Measurements from ENCODE around the gene DRD2. TPM values are rescaled to one million over a fixed set of nuclear protein-coding genes. Genes with fewer than 3 reads are reported as not detected.
A peak's percentile ranks its signal among the peaks of the same experiment; 100 is the strongest.
"Not testable (repeated sequence)": the region's sequence is repeated elsewhere in the genome, so short reads cannot be mapped to it uniquely, and the experiment has no call there.

The DRD2 gene
- under 1 TPM; 0.22 to 0.48 (median 0.42) TPM for polyA plus RNA-seq (ENCODE audit: insufficient read length in 3 of 3)

DNA sequence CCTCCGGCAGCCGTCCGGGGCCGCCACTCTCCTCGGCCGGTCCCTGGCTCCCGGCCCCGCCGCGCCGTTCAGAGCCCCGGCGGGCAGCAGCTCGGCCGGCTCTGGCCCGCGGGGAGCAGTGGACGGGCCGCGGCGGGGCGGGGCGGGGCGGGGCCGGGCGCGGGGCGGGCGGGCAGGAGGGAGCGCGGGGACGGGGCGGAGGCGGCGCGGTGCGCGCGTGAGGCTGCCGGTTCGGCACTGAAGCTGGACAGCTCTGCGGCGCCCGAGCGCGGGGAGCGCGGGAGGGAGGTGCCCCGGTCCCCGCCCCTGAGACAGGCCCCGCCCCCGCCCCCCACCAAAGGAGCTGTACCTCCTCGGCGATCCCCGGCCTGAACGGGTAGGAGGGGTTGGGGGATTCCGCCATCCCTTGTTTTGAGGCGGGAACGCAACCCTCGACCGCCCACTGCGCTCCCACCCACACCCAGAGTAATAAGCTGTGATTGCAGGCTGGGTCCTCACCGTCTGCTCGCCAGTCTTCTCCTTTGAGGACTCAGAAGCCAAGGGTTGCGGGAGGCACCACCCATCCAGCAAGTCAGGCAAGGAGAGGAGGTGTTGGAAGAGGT is at the start of gene DRD2:
TSS of gene DRD2 (minus strand) at position 239 of the 602 bp plus-strand sequence. CDS start 50,747 bp downstream, outside the sequence.
- no peak for DNase-seq (ENCODE audit: low read depth in 3 of 3, low spot score in 2 of 3)

DNA sequence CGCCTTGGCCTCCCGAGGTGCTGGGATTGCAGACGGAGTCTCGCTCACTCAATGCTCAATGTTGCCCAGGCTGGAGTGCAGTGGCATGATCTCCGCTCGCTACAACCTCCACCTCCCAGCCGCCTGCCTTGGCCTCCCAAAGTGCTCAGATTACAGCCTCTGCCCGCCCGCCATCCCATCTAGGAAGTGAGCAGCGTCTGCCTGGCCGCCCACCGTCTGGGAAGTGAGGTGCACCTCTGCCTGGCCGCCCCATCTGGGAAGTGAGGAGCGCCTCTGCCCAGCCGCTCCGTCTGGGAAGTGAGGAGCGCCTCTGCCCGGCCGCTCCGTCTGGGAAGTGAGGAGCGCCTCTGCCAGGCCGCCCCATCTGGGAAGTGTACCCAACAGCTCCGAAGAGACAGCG is 48.7 kb upstream of the DRD2 start:
- DNase-seq (ENCODE audit: low read depth in 3 of 3, low spot score in 2 of 3): not testable (repeated sequence)

DNA sequence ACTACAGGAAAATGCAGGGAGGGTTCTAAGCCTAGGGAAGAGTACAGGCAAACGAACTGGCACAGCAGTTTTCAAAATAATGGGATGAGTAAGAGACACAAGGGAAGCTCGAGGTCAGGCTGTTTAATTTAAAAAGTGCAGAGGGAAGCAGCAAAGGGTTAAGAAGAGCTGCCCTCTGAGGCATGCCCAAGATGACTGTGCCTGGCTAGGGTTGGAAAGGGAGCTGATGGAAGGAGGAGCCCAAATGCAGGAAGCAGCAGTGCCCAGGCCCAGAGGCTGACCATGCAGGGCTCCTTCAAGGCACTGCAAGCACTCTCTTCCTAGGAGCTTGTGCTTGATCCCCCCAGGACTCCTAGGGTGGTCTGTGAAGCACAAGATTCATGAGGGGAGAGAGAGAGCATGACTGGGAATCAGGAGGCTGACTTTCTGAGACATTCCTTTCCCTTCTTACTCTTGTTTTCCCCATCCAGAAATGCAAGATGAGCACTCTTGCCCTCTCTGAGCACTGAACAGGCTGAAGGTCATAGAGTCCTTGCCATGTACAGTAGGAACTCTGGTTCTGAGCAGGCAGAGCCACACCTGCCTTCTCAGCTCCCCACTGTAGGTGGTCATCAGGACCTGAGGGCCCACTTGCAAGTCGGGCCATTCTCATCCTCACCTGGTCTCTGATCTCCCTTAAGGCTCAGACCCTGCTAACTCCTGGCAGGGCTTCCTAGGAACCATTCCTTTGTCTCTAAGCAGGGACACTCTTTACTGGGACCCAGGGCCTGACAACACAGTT is 46.7 kb upstream of the DRD2 start:
- DNase-seq (ENCODE audit: low read depth in 3 of 3, low spot score in 2 of 3): no peak

DNA sequence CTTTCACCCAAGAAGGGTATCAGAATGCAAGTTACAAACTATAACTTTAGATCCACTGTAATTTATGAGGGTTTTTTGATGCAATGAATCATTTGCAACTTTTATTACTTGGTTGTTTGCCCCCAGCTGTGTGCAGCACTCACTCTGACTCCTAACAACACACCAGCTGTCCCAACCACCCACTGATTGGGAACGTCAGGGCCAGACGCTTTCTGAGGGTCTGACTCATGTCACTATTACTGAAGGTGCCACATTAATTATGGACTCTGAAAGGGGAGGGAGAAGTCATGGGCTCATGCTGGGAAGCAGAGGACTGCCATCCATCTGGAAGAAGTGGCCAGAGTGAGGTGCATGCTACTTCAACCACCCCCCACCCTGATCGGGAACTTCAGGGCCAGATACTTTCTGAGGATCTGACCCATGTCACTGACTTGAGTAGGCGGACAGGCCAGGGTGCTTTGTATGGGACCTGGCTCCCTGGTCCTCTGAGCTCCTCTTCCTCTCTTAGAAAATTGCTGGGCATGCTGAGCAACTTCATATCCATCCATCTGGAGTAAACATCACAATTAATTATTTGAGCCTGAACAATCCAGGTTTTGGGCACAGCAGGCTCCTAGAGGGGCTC is 44.9 kb upstream of the DRD2 start:
- no peak for DNase-seq (ENCODE audit: low read depth in 3 of 3, low spot score in 2 of 3)

DNA sequence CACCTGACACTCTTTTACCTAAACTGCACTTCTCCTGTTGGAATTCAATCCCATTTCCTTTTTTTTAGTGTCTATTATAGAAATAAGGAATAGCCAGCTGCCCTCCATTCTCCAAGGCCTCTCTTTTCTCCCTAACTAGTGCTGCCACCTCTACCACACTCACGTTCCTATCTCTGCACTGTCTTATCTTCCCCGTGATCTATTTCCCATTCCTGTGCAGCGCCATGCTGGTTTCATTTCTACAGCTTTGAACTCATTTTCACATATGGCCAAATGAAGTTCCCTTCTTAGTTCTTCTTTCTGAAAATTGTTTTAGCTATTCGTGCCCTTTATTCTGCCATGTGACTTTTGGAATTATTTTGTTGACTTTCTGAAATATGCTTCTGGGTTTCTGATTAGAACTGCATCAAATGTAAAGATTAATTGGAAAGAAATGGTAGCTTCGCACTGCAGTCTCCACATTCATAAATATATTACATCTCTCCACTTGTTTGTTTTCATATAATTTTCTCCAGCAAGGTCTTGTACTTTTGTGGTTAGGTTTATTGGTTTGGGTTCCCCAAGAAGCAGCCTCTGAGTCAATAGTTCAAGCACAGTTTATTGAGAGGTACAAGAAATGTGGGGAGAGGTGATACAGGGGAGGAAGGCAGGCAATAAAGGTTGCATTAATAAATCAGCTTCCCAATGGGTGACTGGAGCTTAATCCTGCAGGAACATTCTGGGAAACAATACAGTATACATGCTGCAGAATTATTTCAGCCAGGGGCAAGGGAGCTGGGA is 43.7 kb upstream of the DRD2 start:
- DNase-seq (ENCODE audit: low read depth in 3 of 3, low spot score in 2 of 3): no peak

DNA sequence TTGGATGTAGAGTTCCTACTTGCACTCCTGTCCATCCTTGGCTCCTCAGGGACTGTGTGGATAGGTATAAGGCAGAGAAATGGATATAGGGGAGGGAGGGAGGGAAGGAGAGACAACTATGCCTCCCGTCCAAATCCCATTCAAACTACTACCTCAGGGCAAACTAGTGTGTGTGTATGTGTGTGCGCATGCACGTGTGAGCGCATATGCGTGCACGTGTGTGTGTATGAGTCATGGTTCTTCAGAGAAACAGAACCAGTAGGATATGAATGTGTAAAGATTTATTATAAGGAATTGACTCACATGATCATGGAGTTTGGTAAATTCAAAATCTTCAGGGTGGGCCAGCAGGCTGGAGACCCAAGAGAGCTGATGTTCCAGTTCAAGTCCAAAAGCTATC is 42.2 kb upstream of the DRD2 start:
- no peak for DNase-seq (ENCODE audit: low read depth in 3 of 3, low spot score in 2 of 3)

DNA sequence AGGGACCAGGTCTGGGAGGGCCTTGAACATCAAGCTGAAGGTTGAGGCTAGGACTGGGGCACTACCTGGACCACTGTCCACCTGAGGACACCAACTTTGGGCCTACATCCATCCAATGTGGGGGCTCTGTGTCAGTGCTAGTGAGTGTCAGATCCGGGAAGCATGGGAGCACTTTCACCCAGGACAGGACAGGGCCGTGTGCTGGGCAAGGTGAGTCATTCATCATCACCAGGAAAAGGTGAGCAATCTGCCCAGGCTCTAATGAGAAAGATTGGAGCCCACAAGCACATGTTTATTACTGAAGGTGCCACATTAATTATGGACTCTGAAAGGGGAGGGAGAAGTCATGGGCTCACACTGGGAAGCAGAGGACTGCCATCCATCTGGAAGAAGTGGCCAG is 39.7 kb upstream of the DRD2 start:
- no peak for DNase-seq (ENCODE audit: low read depth in 3 of 3, low spot score in 2 of 3)

DNA sequence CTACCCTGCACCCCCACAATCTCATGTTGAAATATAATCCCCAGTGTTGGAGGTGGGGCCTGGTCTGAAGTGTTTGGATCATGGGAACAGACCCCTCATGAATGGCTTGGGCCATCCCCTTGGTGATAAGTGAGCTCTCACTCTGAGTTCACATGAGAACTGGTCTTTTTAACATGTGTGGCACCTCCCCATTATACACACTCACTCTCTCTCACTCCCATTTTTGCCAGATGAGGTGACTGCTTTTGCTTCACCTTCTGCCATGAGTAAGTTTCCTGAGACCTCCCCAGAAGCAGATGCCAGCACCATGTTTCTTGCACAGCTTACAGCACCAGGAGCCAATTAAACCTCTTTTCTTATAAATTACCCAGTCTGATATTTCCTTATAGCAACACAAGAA is 32.1 kb upstream of the DRD2 start:
- no peak for DNase-seq (ENCODE audit: low read depth in 3 of 3, low spot score in 2 of 3)

DNA sequence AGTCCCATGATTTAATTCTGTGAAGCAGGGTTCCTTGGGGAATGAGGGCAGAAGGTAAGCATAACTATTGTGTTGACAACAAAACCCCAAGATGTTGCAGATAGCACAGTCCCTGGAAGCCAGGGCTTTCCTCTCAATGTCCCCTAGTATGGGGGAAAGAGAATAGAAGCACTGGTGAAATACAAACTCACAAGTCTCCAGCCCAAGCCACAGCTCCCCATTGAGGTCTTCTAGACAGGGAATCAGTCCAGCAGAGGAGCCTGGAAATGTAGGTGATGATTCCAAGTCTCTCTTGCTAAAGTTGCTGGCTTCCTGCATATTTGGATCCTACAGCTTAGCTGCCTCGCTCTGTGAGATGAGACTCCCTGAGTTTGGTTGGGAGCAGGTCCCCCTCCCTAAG is 31.7 kb upstream of the DRD2 start:
- DNase-seq (ENCODE audit: low read depth in 3 of 3, low spot score in 2 of 3): no peak

DNA sequence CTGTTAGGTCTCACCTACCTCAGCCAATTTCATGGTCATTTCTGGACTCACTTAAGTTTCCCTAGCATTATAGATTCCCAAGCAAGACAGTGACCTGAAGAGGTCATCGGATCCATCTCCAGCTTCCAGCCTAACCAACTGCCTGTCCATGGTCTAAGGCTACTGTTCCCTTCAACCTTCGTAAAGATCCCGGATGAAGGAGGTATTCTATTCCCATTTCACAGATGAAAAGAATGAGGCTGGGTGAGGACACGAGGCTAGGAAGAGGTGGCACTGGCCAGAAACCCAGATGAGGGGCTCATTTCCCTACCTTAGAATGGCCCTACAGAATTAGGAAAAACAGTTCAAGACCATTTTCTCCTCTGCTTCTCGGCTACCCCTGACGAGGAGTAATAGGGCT is 31.3 kb upstream of the DRD2 start:
- DNase-seq (ENCODE audit: low read depth in 3 of 3, low spot score in 2 of 3): no peak

DNA sequence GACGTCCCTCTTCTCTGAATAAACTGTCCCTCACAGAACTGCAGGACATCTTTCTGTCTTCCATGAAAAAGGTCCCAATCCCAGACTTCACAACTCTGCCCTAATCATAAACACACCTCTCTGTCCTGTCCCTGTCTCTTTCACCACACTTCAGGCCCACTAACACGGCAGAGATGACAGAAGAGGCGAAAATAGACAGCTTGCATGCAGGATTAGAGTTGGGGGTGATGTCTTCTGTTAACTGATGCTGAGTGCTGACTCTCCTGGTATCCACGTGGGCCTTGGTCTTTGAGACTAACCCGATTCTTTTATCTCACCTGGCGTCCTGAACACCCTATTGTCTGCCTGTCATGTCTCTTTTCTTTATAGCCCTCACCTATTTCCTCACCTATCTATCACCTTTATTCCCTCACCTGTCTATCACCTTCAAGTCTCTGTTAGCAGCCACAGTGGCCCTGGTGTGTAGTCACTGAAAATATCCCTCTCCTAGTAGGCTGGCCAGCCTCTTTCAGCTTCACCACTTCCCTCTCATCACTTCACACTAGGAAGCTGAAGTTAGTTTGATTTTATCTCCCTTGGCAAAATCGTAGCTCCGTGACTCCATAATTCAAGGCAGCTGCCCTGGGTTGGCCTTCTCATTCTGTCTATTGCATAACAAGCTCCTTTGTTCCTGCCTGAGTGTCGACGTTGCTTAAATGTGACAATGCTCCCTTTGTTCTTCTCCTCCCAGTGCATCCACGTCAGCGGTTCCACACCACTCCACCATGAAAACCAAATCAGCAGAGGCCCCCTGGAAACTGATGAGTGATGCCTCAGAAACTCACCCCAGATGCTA is 30.6 kb upstream of the DRD2 start:
- peak in 1 of 3 donors; percentile 15 for DNase-seq (ENCODE audit: low read depth in 3 of 3, low spot score in 2 of 3)

DNA sequence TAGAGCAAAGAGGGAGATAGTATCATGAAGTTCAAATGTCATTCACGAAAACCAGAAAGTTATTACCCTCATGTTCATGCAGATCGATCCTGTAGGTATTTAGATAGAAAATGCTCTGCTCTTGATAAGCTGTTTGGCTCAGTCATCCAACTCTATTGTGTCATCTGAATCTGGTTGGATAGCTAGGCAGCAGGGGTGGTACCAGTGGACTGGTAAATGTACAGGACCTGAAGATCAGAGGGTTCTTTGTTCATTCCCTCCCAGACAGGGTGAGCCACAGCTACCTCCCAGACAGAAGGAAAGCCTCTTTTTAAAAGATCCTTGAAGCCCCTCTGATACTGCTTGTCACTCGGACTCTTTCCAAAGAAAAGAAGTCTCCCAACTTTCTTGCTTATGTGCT is 29.8 kb upstream of the DRD2 start:
- no peak for DNase-seq (ENCODE audit: low read depth in 3 of 3, low spot score in 2 of 3)

DNA sequence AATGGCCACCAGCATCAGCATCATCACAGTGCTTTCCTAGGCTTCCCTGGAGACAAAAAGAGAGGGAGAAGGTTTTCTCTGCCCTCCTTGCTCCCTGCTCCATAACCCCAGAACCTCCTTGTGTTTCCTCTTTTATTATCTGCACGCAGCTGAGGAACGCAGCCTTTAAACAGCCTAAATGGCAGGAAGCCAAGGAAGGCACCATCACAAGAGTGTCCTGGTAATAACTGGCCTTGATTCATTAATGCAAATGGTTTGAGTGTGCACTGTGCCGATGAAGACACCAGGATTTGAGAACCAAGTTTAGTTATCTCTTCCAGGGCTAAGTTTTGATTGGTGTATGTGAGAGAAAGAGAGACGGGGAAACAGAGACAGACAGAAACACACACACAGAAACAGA is 29.4 kb upstream of the DRD2 start:
- no peak for DNase-seq (ENCODE audit: low read depth in 3 of 3, low spot score in 2 of 3)

DNA sequence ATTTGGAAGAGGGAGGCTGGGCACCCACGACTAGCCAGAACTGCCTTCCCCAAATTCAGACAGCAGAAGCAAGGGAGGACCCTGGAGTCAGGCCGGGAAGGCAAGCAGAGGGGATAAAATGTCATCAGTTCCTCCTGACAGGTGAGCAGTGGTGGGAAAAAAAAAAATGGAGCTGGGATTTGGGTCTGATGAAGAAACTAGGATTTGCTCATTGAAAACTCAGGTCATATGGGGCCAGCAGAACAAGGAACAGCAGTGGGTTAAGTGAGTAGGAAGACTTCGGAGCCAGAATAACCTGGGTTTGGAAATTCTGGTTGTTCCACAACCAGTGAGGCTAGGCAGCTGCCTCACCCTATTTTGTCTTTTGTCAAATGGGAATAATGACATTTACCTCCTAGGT is 28.9 kb upstream of the DRD2 start:
- no peak for DNase-seq (ENCODE audit: low read depth in 3 of 3, low spot score in 2 of 3)

DNA sequence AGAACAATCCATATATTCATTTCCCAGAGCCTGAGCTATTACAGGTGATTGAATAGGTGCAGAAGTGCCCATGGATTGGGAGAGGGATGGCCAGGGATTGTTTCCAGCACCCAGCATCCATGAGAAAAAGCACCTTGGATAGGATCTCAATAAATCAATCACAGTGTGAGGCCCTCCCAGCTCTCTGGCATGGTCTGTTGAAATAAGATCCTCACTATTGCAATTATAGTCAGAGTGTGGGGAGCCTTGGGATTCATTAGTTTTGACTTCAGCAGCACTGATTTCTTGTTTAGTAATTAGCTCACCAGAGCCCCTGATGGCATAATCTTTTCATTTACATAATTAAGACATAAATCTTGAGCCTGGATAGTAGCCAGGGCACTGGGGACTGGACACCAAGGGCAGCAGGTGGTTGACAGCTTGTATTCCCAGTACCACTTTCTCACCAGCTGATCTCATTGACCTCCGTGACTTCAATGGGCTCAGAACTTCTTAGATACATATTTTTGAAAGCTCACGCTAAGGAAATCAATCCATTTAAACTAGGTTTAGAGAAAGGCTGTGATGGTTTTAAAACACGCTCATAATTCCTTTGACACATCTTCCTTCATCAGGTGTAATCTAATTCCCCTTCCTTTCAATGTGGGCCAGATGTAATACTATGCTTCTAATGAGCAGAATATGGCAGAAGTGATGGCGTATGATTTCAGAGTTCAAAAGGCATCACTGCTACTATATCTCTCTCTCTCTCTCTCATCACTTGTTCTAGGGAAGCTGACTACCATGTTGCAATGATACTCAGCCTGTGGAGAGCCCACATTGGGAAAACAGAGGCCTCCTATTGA is 22.1 kb upstream of the DRD2 start:
- DNase-seq (ENCODE audit: low read depth in 3 of 3, low spot score in 2 of 3): no peak

DNA sequence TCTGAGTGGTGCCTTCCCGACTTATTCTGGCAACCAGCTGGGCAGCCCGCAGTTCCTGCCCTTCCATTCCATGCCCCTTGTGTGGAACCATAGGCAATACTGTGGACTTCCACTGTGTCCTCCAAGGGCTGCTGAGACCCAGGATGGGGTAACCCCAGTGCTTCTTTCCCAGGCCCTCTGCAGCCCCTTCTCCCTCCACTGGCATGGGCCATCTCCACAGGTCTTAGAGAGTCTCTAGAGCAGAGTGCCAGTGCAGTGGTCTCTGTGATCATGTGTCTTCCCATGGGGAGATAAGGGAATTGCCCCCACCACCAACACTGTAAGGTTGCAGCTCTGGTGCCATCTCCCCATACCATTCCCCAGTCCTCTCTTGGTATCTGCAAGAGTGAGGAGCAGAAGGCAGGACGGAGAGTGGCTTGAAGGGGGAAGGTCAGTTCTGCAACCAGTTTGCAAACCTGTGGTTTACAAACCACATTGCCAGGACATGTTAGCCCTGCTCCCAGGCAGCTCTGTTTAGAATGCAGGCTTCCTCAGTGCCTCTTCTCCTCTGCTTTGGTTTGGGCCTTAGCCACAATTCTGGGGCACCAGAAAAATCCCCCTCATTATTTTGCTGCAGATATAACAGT is 20.9 kb upstream of the DRD2 start:
- DNase-seq (ENCODE audit: low read depth in 3 of 3, low spot score in 2 of 3): no peak

DNA sequence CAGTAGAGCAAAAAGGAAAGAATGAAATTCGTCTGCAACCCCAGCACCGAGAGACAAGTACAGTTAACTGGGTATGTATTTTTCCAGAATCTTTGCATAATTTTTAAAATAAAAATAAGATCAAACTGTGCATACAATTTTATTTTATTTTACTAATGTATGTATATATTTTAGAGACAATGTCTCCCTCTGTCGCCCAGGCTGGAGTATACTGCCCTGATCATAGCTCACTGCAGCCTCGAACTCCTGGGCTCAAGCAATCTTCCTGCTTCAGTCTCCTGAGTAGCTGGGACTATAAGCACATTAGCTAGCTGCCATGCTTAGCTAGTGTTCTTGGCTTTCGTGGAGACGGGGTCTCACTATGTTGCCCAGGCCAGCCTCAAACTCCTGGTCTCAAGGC is 18.8 kb upstream of the DRD2 start:
- no peak for DNase-seq (ENCODE audit: low read depth in 3 of 3, low spot score in 2 of 3)

DNA sequence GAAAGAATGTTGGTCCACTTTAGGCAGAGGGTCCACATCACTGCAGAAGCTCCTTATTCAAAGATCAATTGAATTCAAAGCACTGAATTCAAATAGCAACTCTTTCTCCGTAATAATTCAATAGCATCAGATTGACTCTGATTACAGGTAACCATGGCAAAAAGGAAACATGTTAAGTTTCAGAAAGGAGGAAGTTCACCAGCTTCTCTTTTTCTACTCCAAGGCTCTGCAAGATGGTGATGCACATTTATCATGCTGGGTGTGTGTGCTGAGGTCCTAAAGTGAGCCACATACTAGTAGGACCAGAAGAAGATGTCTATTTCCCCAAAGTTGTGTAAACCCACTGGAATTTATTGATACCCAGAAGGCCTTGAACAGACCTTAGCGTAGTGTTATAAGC is 18.0 kb upstream of the DRD2 start:
- no peak for DNase-seq (ENCODE audit: low read depth in 3 of 3, low spot score in 2 of 3)

DNA sequence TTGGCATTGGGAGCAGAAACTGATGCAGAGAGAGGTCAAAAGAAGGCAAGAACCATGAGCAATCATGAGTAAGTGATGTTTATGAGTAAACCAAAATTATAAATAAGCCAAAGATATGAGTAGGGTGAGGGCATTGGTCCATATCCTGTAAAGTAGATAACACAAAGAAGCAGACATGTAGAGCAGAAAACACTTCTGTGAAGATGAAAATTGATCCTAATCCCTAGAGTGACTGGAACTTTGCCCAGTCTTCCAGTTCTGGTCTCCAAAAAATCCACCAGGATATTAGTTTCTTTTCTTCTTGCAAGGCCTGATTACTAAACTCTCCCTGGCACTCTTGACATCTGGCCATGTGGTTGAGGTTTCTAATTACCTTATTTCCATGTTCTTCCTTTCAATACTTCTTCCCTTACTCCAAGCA is 13.7 kb upstream of the DRD2 start:
- no peak for DNase-seq (ENCODE audit: low read depth in 3 of 3, low spot score in 2 of 3)
